ENCODE results near the gene SH3TC1. TPM values are rescaled to one million over a fixed set of nuclear protein-coding genes. Genes with fewer than 3 reads are reported as not detected.

SH3TC1 gene
- total and polyA plus RNA-seq, 2 of the 8 experiments (the other 6 are each of a cell fraction or from before 2014, with no cell fraction given) = 0.15 TPM; not detected in 1

DNA sequence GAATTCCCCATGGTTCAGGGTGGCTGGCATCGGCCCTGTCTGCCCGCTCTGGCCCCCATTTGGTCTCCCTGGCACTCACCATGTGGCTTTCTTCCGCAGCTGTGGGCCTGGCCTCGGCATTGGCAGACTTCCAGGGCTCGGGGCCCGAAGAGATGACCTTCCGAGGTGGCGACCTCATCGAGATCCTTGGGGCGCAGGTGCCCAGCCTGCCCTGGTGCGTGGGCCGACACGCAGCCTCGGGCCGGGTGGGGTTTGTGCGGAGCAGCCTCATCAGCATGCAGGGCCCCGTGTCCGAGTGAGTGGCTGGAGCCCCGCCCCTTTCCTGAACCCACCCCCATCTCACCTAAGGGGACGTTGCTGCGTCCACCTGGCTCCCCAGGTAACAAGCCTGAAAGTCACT lies 20.1 kb downstream of the SH3TC1 start (continued):
- TF ChIP-seq, protein P1, sequence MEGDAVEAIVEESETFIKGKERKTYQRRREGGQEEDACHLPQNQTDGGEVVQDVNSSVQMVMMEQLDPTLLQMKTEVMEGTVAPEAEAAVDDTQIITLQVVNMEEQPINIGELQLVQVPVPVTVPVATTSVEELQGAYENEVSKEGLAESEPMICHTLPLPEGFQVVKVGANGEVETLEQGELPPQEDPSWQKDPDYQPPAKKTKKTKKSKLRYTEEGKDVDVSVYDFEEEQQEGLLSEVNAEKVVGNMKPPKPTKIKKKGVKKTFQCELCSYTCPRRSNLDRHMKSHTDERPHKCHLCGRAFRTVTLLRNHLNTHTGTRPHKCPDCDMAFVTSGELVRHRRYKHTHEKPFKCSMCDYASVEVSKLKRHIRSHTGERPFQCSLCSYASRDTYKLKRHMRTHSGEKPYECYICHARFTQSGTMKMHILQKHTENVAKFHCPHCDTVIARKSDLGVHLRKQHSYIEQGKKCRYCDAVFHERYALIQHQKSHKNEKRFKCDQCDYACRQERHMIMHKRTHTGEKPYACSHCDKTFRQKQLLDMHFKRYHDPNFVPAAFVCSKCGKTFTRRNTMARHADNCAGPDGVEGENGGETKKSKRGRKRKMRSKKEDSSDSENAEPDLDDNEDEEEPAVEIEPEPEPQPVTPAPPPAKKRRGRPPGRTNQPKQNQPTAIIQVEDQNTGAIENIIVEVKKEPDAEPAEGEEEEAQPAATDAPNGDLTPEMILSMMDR (IDR thresholded peaks at IDR 0.05; ENCODE audit: control extremely low read depth in 1 of 3, insufficient read depth in 1 of 3, low read depth in 1 of 3, low read length in 3 of 3) = no peak
- TF ChIP-seq RFX5 (IDR thresholded peaks at IDR 0.05; ENCODE audit: borderline replicate concordance, low read depth, low read length) = no peak
